HG02973 (cell line): ENCODE results near the gene SLX4IP.

Experiments used
- ATAC-seq: cut with Tn5 transposase; IDR thresholded peaks from one replicate; pipeline ENCODE4 v1.9.1; 2021; ENCODE audit warnings: moderate library complexity; ENCODE audit not compliant: unreplicated experiment

Gene SLX4IP

DNA sequence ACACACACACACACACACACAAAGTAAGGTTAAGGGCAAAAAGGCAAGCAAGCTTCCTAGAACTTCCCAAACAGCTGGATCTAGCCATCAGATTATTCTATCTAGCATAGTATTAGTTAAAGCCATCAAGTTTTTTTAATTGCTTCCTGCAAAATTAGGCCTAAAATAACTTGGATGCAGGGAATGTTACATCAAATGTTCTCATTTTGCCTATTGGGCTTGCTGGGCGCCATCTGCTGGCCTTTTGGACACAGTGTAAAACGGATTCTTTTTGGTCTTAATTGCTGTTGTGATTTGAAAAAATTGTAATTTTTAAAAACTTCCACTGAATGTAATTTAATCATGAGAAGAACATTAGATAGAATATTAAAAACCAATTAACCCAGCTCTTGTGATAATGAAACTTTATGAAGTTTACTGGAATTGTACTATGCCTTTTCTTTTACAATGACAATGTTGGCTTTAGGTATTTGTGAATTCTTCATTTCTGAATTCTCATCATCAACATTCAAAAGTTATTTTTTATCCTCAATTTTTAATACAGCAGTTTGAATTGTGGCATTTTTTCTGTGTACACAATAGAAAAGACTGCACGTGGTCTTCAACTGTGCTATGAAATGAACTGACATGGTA is 7.9 kb upstream of the SLX4IP start:
- ATAC-seq = no peak

- no peak for ATAC-seq
These were observed 7.1 kb upstream of the SLX4IP start for GRCh38 chr20:10428008-10428407.

GRCh38 chr20:10429443-10429981 is 5.6 kb upstream of the SLX4IP start:
- ATAC-seq = no peak

DNA sequence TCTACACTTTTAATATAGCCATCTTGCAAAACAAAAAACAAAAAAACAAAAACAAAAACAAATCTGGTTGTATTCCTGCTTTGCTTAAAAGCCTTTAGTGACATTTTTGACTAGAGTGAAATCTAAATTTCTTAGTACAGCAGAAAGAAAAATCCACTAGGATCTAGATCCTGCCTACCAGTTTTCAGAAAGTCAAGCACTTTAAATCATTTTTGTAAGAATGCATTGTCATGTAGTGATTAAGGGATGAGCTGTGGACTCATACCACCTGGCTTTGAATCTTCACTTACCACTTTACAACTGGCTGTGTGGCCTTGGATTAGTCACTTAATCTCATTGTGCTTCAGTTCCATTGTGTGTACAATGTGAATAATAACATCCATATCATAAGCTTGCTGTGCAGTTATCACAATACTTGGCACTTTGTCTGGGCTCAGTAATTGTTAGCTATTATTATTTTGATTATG is 5.1 kb upstream of the SLX4IP start:
- no peak for ATAC-seq

DNA sequence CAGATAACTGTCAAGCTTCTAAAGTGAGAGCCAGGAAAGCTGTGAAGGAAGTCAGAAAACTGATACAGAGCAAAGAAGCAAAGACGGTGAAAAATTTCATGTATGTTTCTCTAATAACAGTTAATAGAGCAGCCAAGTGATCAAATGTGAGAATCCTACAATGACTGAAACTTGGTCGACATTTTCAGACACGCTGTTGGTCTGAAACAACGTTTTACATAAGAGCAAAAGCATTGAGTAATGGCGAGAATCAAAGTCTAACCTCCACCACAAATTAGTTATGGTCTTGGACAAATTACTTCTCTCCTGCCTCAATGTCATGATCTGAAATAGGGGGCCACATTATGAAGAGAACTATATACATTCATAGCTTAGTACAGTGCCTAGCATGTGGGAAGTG is 4.4 kb upstream of the SLX4IP start:
- ATAC-seq = no peak

DNA sequence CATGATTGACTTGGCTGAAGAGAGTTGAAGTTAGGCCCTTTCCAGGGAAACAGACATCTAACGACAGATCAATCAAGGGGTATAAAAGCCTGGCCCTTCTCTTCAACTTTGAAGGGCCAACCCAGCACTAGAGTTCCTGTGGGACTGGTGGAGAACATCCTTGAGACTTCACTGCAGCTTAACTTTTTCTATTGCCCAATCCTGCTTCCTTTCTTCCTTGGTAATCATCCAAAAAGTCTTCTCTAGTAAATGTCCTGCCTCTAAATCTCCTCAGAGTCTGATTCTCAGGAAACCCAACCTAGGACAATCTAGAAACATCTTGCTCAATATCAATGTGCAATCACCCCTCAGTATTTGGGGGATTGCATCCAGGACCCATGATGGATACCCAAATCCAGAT is 3.0 kb upstream of the SLX4IP start:
- ATAC-seq = no peak

- ATAC-seq = no peak
These were observed 2.0 kb upstream of the SLX4IP start for GRCh38 chr20:10433014-10433622.

- ATAC-seq = peak; percentile 46
These were observed 1.3 kb upstream of the SLX4IP start, which contains the start of gene MKKS for GRCh38 chr20:10433623-10434466. TSS of gene MKKS (minus strand) at chr20:10434222. CDS start at chr20:10413514, 20,708 bp downstream.

- peak; percentile 33 for ATAC-seq
These were observed 656 bp upstream of the SLX4IP start for GRCh38 chr20:10434467-10434831.

- ATAC-seq = no peak
These were observed 1.1 kb downstream of the SLX4IP start for GRCh38 chr20:10436053-10436699.

- no peak for ATAC-seq
These were observed 3.1 kb downstream of the SLX4IP start for GRCh38 chr20:10438217-10438616.

GRCh38 chr20:10443936-10444335 is 8.8 kb downstream of the SLX4IP start:
- ATAC-seq = no peak

DNA sequence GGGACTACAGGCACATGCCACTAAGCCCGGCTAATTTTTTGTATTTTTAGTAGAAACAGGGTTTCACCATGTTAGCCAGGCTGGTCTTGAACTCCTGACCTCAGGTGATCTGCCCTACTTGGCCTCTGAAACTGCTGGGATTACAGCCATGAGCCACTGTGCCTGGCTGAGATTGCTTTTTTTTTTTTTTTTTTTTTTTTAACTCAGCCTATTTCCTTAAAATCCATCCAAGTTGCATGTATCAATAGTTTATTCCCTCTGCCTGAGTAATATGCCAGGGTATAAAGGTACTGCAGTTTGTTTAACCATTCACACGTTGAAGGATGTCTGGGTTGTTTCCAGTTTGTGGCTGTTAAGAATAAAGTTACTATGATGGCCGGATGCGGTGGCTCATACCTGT is 10.7 kb downstream of the SLX4IP start:
- no peak for ATAC-seq

DNA sequence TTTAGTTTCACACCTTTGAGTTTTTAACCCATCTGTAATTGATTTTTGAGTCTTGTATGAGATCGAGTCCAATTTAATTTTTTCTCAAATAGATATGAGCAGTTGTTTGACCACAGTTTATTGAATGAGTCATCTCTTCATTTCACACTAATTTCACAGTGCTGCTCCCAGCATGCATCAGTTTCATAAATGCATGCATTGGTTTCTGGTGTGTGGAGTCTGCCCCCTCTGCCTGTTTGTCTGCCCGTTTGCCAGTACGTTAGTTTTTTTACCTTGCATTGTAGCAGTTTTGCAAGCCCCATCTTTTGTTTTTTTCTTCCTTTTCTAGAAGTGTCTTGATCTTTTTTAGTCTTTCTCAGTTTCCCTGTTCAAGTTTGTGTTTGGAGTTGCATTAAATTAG is 11.9 kb downstream of the SLX4IP start:
- peak; percentile 98 for ATAC-seq

DNA sequence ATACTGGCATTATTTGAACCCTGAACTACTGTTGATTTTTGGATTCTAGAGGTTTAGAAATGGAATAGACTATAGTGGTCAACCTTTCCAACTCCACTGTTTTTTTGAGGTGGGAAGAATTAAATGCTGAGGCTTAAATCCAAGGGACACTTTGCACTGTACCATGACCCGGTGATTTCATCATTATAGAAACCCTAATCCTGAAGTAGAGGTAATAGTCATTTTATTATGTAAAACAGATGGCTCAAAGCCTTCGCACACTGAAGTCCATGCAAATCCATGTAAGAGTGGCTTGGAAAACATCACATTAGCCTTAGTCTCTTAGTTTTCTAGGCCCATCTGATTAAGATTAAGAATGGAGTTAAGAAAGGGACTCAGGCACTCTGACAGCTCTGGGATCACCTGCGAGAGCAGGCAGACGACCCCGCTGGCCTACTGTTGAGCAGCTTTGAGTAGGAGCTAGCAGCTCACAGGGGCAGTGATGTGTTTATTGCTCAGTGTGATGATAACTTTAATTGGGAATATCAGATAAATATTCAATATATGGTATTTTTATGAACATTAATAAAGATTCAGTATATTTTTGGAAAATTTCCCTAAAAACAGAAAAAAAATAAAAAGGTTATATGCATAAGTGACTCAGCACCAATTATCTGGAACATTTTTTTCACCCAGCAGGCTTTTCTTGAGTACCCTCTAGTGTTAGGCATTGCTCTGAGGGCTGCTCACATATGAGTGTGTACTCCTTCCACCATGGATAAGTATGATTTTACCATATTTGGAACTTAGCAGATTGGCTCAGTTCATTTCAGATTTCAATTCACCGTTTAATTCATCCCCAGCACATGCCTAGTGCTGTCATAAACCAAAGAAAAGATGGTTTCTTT is 13.4 kb downstream of the SLX4IP start:
- ATAC-seq = no peak

GRCh38 chr20:10449270-10449669 is 14.2 kb downstream of the SLX4IP start:
- ATAC-seq = no peak

DNA sequence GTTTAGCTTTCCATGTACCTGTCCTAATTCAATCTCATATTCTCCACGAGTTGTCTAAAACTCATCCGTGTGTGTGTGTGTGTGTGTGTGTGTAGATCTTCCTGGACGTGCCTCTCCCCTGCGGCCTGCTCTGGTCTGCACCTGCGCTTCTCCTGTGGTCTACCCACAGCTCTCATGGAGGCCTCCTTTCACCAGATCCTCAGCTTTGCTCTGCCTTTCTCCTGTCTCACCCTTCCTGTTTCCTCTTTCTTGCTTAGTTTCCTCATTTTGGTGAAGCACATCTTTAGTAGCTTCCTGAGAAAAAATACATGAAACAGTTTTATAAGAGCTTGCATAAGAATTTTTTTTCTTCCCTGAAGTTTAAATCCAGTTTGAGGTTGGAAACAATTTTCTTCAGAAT is 18.1 kb downstream of the SLX4IP start:
- ATAC-seq = peak; percentile 80

- no peak for ATAC-seq
These were observed 19.1 kb downstream of the SLX4IP start for GRCh38 chr20:10454151-10454750.

GRCh38 chr20:10461495-10461894 is 26.4 kb downstream of the SLX4IP start:
- ATAC-seq = no peak

- ATAC-seq = no peak
These were observed 27.4 kb downstream of the SLX4IP start for GRCh38 chr20:10462516-10462915.
